ENCODE data around the gene COL18A1.

DNA sequence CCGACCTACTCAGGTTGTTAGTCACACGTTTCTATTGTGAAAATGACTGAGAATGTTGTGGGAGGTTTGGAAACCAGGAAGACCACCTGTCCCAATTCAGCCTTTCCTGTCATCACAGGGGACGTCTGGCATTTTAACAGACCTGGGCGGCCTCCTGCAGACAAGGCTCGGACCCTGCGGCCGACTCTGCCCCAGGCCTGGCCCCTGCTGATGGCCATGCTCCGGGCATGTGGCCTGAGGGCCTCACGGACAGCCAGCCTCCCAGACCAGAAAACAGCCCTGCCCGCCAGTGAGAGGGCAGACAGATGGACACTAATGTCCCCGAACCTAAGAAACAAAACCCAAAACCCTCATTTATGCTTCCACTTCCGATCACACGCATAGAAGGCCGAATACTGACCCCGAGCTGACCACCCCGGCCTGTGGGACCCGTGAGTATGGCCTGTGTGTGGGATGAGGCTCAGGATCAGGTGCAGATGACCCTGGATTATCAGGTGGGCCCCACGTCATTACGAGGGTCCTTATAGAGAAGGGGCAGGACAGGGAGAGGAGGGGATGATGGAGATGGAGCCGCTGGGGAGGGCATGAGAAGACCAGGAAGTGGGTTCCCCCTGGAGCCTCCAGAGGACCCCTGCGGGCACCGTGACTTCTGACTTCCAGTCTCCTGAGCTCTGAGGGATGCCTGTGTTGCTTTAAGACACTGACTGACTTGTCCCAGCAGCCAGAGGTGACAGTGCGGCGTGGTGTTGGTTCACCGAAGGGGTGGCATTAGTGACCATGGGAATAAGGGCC is 9.6 kb downstream of the COL18A1 start:
- no peak for TF ChIP-seq EGR1 (IDR thresholded peaks at IDR 0.05; ENCODE audit: low read depth in 2 of 2)
- no peak for TF ChIP-seq HNF4G (IDR thresholded peaks at IDR 0.05)
- no peak for TF ChIP-seq RAD21 (IDR thresholded peaks at IDR 0.05)
- TF ChIP-seq YY1 (IDR thresholded peaks at IDR 0.05), result no peak
- TF ChIP-seq, protein P1, sequence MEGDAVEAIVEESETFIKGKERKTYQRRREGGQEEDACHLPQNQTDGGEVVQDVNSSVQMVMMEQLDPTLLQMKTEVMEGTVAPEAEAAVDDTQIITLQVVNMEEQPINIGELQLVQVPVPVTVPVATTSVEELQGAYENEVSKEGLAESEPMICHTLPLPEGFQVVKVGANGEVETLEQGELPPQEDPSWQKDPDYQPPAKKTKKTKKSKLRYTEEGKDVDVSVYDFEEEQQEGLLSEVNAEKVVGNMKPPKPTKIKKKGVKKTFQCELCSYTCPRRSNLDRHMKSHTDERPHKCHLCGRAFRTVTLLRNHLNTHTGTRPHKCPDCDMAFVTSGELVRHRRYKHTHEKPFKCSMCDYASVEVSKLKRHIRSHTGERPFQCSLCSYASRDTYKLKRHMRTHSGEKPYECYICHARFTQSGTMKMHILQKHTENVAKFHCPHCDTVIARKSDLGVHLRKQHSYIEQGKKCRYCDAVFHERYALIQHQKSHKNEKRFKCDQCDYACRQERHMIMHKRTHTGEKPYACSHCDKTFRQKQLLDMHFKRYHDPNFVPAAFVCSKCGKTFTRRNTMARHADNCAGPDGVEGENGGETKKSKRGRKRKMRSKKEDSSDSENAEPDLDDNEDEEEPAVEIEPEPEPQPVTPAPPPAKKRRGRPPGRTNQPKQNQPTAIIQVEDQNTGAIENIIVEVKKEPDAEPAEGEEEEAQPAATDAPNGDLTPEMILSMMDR (IDR thresholded peaks at IDR 0.05; ENCODE audit: low read depth, low read length, missing input control), result no peak
- no peak for TF ChIP-seq FOXA1 (IDR thresholded peaks at IDR 0.05)

All from liver (tissue), 3 donors.